ENCODE results near the gene MANSC1.

The MANSC1 gene

DNA sequence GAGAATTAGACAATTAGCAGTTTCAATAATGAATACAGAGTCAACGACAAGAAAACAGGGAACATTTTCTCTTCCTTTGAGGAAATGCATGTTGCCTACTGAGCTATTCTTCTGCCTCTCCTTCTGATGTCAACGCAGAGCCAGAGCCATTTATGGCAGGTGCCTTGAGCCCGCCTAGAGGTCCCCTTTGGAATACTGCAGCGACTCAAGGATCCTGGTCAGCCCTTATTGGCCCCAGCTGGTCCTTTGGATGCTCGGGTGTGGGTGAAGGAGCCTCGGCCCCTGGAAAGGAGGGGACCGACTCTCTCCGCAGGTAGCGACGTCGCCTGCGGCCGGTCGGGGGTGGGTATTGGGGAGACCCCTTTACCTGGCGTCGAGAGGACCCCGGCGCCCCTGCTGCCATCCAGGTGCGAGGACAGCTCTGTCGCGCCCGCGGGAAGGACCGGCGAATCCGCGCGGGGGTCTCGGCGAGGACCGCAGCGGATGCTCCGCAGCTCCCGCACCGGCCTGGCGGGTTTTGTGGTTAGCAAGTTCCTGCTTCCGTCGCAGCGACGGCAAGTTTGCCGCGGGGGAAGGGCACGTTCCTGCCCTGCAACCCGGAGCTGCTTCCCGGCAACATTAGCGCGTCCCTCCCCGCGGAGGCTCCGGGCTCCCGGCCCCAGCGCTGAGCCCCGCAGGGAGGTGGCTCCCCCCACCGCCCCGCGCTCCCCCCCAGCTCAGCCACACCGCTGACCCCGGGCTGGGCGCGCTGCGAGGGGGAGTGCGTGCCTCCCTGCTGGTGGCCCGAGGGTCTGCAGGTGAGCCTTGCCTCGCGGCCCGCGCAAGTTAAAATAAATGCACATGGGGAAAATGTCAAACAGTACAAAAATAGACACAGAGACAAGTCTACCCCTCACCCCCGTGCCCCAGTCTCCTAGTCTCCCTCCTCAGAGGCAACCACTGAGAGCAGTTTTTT, at the start of gene MANSC1:
TSS of gene MANSC1 (minus strand) at position 532 of the 955 bp plus-strand sequence. CDS start 6,928 bp downstream, outside the sequence.
- DNase-seq, result peak; percentile 96

DNA sequence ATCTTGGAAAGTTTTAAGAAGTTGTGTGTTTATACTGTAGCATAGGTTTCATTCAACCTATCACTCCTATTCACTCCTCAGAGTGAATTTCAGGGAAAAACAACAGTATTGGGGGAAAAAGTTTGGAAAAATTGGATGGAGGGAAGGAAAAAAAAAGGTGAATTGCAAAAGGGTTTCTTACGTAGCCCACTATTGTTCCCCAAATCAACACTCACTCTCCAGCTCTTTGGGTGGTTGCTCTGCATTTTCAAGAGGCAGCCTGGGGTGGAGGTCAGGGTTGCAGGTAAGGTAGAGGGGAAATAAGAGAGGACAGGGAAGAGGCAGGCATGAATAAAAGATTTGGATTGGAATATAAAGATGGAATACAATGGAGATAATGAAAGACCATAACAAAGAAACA, 49.1 kb upstream of the MANSC1 start:
- DNase-seq, result no peak

- DNase-seq, result peak; percentile 66
Measured at GRCh38 chr12:12398026-12398859, 48.2 kb upstream of the MANSC1 start.

DNA sequence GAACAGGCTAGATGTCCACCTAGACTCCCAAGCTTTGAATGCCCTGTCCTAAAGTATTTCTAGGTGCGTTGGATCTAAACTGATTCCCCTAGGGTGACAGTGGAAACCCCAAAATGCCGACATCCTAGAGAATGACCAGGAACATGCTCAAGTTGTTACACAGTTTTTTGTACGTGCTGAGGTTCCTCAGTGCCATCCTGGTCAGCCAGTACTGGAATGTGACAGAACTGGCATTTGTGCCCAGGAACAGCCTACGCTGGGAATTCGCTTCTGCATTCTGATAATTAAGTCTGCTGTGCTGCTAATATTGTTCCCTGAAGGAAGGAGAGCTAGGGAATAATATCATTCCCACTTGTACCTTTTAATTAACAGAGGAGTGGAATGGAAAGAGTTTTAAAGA, 47.1 kb upstream of the MANSC1 start:
- DNase-seq, result no peak

DNA sequence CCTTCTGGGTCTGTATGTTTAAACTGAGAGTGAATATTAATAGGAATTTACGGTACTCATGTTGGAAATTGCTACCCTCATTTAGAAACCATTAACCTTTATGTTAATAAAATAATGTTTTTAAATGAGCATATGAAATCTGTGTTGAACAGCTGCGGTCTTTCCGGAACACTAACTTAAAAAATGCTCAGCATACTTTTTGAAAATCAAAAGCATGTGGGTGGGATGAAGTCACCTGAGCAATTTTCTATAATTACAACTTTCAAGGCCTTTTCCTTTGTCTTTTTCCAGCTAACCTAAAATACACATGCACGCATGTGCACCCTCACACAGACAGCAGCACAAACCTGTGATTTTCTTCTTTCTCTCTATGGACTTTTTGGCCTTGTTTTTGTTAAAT, 46.7 kb upstream of the MANSC1 start:
- DNase-seq, result no peak

- no peak for DNase-seq
Measured at GRCh38 chr12:12393171-12393570, 43.1 kb upstream of the MANSC1 start.

GRCh38 chr12:12392413-12392812, 42.4 kb upstream of the MANSC1 start:
- DNase-seq, result no peak

- DNase-seq, result no peak
Measured at GRCh38 chr12:12387501-12387900, 37.5 kb upstream of the MANSC1 start.

- DNase-seq, result no peak
Measured at GRCh38 chr12:12384571-12385340, 34.7 kb upstream of the MANSC1 start.

DNA sequence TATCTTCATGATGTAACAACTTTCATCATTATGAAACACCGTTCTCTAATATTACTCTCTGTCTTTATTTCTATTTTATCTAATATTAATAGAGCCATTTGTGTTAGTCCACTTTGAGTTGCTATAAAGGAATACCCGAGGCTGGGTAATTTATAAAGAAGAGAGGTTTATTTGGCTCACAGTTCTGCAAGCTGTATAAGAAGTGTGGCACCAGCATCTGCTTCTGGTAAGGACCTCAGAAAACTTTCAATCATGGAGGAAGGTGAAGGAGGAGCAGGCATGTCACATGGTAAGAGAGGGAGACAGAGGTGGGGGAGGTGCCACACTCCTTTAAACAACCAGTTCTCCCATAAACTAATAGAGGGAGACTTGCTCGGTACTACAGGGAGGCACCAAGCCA, 31.9 kb upstream of the MANSC1 start:
- no peak for DNase-seq

GRCh38 chr12:12380949-12381593, 31.0 kb upstream of the MANSC1 start:
- no peak for DNase-seq

GRCh38 chr12:12379831-12380730, 30.0 kb upstream of the MANSC1 start:
- DNase-seq, result no peak

GRCh38 chr12:12378616-12379015, 28.6 kb upstream of the MANSC1 start:
- DNase-seq, result no peak

DNA sequence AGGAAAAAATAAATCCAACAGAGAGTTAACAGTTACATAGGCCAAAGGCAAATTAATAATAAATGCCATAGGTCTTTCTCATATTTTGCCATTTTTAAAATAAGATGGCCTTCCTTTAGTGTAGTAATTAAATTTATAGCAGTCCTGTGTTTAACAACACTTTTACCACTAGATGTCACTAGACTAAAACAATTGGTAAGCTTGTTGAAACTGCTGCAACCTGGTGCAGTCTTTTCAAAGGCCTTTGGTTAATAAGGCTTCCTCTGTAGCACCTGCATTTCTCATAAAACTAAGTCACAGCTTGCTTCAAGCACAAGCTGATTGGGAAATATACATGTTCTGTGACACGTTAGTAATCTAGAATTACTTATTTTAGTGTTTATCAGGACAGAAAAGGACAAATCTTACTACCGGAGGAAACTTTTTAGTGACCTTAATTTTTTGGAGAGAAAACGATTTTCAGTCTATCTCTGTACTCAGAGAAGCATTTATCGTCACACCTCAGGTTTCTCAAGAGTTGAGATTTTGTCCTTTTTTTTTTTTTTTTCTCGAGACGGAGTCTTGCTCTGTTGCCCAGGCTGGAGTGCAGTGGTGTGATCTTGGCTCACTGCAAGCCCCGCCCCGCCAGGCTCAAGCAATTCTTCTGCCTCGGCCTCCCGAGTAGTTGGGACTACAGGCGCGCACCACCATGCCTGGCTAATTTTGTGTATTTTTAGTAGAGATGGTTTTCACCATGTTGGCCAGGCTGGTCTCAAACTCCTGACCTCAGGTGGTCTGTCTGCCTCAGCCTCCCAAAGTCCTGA, 26.8 kb upstream of the MANSC1 start:
- DNase-seq, result peak; percentile 96

GRCh38 chr12:12372946-12373722, 23.1 kb upstream of the MANSC1 start:
- no peak for DNase-seq

- DNase-seq, result no peak
Measured at GRCh38 chr12:12367482-12367998, 17.5 kb upstream of the MANSC1 start.

DNA sequence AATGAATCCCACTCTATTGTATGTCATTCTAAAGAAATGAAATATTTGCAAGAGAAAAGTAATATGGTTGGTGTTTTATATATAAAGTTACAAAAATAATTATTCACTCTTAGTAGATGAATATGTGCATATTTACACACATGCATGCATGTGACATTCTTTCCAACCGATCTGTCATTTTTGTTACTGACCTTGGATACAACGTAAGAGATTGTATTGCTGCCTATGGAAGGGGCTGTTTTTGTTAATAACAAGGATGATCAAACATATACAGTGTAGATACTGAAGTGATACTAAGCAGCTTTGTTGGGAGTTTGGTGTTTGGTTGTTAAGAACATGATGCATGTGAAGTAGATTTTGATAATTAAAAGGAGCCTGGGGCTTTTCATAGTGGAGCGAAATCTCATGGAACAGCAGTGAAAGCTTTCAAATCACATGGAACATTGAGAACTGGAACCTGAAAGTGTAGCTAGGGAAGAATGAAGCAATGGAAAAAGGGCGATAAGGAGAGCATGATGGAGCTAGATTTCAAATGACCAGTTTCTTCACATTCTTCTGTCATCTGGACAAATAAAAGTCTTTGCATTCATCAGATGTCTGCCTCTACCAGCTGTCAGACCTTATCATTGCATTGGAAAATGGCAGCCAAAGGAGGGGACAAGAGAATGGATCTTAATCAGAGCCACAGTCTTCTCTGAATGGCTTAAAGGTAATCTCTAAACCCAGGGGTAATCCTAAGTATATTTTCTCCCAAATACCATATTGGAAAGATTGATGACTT, 16.8 kb upstream of the MANSC1 start:
- DNase-seq, result no peak

DNA sequence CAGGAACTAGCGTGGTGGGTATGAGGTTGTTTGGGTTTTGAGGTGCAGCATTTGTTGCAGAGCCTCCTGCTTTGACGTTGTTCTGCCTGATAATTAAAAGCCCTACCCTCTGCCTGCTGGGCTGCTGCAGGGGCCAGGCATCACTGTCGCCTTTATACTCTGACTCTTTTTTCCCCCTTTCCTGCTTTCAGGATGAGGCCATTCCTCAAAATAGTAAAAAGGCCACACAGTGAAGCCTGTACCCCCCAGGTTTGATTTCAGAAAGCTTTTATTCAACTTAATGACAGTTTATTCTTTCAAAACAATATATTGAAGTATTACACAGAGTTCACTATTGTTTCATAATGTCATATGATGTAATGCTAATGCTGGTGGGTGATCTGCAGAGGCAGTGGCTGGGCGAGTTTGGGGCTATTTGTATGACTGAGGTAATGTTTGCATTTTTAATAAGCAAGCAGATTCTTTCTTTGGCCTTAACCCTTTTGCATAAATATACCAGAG, 15.9 kb upstream of the MANSC1 start:
- DNase-seq, result peak; percentile 39
